ENCODE data around the gene STPG3.

STPG3 gene

DNA sequence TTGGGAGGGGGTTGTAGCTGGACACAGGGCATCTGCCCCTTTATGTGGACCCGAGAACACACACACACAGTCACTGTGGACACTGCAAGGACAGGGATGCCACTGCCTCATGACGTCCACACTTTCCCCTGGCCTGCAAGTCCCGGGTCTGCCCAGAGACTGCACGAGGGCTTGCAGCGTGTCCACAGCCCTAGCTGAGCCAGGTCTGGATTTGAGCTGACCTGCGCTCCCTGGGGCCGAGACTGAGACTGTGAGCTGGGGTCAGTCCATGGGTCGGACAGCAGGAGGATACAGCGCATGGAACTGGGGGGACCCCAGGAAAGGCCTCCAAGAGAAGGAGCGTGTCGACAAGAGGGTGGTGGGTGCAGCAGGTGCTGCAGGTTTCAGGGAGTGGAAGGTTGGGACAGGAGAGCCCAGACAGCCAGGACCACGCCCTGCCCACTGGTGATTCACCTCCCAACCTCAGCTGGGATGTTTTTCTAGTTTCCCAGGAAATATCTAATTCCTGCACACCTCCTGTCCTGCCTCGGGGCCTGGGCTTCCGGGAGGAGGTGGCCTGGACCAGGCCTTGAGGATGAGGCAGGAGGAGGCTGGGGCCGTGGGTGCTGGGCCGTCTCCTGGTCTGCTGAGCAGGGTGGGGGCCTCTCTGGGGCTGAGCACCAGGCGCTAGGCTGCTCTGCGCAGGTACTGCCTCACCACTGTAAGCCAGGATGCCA, 24.6 kb upstream of the STPG3 start:
- no peak for DNase-seq (ENCODE audit: low read depth)
- H3K4me3 ChIP-seq (ENCODE audit: control insufficient read depth, low read depth, low read length) = no peak overlapping the region
- TF ChIP-seq CTCF (conservative IDR thresholded peaks at IDR 0.05; ENCODE audit: control insufficient read depth, insufficient read depth, low read depth, low read length) = no peak

GRCh38 chr9:137227054-137227852, 23.8 kb upstream of the STPG3 start, which contains the start of gene RNF224:
Gene RNF224 (plus strand): TSS chr9:137227502. CDS start chr9:137228336, 834 bp downstream.
- H3K4me3 ChIP-seq (ENCODE audit: control insufficient read depth, low read depth, low read length) = no peak within 1 kb of the TSS
- peak; percentile 63 for DNase-seq (ENCODE audit: low read depth)
- peak; percentile 69 for TF ChIP-seq CTCF (conservative IDR thresholded peaks at IDR 0.05; ENCODE audit: control insufficient read depth, insufficient read depth, low read depth, low read length)

DNA sequence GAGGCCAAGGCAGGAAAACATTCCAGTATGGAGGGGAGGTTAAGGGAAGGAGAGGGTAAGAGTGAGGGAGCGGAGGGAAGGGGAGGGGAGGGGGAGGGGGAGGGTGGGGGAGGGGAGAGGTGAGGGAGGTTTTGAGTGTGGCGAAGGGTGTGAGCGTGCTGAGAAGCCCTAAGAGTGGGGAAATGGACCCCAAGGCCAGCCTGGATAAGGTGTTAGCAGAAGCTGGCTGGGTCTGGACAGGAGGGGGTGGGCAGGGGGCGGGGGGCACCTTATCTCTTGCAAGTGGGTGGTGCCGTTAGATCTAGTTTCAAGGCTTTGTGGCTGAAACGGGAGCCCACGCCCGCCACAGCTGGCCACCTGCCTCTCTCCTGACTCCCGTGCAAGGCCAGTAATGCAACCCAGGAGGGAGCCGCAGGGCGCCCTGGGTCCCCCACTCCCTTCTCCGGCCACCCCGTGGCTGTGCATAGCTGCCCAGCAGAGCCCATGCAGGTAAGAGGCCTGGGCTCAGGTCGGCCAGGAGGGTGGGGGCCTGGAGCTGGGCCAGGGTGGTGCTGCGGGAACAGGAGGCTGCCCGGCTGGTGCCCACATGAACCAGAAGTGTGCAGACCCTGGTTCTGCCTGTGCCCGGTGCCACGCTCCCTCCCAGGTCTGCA, 23.1 kb upstream of the STPG3 start:
- no peak for DNase-seq (ENCODE audit: low read depth)
- no peak overlapping the region for H3K4me3 ChIP-seq (ENCODE audit: control insufficient read depth, low read depth, low read length)
- no peak for TF ChIP-seq CTCF (conservative IDR thresholded peaks at IDR 0.05; ENCODE audit: control insufficient read depth, insufficient read depth, low read depth, low read length)

DNA sequence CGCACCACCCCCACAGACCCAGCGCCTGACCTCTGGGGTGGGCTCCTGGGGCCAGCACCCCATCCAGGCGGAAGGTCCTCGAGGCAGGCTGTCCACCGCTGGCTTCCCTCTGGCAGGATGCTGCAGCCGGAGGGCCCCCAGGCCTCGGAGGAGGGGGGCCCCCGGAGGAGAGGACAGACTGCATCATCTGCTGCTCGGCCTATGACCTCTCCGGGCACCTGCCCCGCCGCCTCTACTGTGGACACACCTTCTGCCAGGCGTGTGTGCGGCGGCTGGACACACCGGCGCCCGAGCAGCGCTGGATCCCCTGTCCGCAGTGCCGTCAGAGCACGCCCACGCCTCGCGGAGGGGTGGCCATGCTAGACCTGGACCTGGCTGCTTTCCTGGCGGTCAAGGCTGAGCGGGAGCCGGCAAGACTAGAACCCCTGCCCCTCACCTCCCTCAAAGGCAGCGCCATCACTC, 22.5 kb upstream of the STPG3 start:
- DNase-seq (ENCODE audit: low read depth) = no peak
- no peak for TF ChIP-seq CTCF (conservative IDR thresholded peaks at IDR 0.05; ENCODE audit: control insufficient read depth, insufficient read depth, low read depth, low read length)
- no peak overlapping the region for H3K4me3 ChIP-seq (ENCODE audit: control insufficient read depth, low read depth, low read length)

GRCh38 chr9:137228968-137229896, 21.9 kb upstream of the STPG3 start:
- TF ChIP-seq CTCF (conservative IDR thresholded peaks at IDR 0.05; ENCODE audit: control insufficient read depth, insufficient read depth, low read depth, low read length) = no peak
- no peak for DNase-seq (ENCODE audit: low read depth)
- H3K4me3 ChIP-seq (ENCODE audit: control insufficient read depth, low read depth, low read length) = no peak overlapping the region
